ENCODE data around the gene RPL32.
A peak's percentile ranks its signal among the peaks of the same experiment; 100 is the strongest.
"Not testable (repeated sequence)": the region's sequence is repeated elsewhere in the genome, so short reads cannot be mapped to it uniquely, and the experiment has no call there.

Gene RPL32
- total RNA-seq, result 687 reads per million, percentile 99 among the genes with 10 or more reads in this experiment

DNA sequence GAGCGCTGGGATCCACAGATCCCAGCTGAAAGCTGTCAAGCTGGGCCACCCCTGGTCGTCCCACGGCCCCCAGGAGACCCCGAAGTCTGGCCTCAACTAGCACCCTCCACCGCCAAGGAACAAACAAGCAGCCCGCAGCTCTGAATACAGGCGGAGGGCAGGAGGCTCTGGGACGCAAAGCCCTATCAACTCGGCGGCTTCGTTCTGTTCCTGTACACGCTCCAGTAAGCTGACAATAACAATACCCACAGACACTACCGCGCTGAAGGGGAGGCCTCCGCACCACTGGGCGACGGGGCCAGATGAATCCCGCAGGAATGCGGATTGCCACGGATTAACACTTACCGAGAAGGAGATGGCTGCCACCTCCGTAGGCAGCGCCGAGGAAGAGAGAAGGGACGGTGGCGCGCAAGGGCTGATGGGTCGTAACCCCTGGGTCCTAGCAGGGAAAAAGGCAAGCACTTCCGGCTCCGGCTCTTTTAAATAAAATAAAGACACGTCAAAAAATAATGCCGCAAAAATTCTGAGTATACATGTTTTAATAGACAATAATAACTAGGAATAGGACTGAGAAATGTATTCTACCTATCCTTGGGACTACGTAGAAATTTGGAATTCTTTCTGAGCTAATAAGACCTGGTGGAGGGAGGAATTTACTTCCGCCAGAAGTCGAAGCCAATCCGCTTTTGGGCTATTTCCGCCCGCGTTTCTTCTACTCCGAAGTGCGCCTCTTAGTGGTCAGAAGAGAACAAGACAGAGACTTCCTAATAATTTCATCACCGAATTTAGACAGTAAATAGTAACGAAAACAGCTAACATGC, at the start of gene RPL32:
RPL32 (minus strand) TSS at position 417 of the 821 bp plus-strand sequence. CDS start 1,328 bp downstream, outside the sequence.
- DNase-seq, result peak; percentile 82

DNA sequence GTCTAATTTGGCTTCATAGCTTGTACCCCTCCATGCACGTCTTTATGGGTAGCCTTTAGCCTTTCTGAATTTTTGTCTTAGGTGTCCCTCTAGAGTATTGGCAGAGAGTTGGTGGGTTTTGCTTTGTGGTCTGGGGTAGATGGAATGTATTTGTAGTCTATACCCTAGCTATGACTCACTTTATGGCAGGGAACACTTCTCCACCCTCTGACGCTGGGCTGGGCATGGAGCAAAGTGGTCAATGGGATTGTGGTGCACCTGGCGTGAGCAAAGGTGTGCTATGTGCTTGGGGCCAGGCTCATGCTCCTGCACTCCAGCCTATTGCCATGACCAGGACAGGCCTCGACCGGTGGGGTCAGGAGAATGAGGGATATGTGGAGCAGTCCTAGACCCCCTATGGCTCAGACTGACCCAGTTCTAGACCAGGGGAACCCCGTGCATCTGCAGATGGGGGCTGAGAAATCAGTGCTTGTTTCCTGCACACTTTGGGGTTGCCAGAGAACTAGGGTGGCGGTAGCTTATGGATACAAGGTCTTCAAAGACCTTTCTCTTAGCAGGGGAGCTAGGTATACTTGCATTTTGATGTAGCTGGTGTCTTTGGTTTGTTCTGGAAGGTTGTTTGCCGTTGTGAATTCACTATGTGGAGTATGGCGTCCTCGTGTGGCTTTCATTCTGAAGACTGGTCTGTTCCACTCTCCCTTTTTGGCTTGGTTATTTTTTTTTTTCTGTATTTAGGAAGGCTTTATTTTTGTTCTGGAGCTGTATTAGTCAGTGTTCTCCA, 49.4 kb upstream of the RPL32 start:
- DNase-seq, result no peak

DNA sequence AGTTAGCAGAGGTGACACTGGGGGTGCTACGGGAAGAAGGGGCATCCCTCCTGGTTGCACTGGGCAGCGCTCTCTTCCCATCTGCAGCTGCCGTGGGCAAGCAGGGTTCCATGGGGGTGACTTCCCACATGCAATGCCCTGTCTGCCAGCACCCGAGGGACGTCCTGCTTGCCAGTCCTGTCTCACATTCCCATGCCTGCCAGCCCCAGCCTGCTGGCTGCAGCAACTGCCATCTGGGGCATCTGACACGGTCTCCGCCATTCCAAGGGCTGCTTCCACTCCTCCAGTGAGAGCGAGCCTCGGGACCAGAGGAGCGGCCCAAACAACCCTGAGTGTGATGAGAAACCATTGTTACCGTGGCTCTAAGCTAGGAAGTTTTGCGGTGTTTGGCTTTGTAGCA, 45.4 kb upstream of the RPL32 start:
- no peak for DNase-seq

DNA sequence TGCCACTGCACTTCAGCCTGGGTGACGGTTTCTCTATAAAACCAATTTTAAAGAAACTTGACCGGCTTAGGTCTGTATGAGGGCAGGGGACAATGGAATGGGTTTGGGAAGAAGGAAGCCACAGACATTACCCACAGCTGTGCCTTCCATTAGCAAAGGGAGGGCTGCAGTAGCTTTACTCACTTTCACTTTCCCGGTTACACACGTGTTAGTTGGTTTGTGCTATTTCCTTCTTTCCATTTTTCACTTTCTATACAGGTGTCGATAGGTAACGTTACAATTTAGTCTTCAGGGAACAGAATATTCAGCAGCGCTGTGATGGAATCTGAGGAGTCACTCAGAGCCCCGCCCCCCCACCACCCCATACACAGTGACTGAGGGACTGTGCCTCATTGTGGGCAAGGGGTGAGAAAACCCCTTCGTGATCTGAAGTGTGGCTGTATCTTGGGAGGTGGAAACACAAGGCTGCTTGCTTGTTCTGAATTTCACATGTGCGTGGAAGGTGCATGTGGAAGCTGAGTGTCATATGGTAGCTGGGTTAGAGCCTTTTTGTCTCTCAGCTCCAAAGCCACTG, 44.8 kb upstream of the RPL32 start:
- DNase-seq, result no peak

DNA sequence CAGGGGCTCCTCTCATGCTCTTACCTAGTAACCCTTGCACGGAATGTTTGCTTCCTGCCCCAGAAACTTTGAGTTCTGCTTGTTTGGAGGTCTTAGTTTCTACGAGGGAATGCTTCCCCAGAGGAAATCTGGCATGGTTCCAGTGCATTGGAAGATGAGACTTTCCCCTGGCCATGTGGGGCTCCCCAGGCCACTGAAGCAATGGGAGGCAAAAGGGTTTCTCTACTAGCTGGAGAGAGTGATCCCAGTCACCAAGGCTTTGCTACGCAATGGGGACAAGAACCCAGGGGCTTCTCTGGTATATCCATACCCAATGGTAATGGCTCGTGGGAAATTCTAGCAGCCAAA, 44.2 kb upstream of the RPL32 start:
- no peak for DNase-seq

DNA sequence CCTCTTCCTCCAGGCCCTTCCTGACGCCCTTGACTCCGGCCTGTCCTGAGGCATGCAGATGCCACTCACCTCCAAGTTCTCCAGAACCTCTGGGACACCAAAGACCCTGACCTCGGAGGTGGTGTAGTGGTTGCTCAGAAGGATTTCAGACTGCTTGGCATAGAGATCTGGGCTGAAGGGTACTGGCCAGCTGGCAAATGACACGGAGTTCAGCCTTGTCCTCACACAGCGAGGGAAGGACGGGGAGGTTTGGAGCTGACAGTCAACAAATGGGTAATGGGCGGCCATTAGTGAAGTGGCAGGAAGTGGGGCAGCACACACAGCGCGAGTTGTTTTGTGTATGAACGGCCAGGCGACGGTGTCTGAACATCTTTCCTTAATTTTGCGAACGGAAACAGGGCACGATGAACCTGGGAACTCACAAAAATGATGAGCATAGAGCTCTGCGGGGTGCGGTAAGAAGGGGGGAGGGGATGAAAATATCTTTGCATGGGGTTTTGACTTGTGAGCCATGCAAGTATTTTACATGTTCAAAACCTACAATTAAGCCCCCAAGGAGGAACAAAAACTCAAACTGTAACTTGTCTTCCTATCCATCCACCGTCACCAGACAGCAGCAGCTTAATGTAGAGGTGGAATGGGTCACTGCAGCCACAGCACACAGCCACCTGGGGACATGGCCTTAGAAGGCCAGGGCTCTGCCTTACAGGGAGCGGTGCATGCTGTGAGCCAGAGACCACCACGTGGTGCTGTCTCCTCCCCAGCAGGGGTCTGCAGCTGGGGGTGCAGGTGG, 43.6 kb upstream of the RPL32 start:
- DNase-seq, result no peak

DNA sequence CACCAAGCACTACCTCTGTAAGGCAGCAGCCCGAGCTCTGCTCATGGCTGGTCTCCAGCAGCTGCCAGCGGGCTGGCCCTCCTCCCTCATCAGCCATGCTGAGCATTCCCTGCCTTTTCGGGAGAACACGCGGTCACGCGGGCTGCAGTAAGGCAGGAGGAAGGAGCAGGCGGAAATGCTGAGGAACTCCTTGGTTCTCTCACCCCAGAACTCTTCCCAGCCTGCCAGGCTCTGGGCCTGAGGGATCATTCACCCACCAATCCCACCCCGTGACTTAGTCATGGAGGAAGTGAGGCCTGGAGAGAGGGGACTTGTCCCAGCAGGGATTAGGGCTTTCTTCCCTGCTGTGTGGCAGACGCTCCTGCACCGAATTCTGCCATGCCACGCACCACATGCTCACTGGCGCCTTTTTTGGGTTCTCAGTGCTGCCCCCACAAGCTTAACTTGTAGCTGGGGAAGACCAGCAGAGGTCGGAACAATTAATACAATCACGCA, 42.9 kb upstream of the RPL32 start:
- no peak for DNase-seq

DNA sequence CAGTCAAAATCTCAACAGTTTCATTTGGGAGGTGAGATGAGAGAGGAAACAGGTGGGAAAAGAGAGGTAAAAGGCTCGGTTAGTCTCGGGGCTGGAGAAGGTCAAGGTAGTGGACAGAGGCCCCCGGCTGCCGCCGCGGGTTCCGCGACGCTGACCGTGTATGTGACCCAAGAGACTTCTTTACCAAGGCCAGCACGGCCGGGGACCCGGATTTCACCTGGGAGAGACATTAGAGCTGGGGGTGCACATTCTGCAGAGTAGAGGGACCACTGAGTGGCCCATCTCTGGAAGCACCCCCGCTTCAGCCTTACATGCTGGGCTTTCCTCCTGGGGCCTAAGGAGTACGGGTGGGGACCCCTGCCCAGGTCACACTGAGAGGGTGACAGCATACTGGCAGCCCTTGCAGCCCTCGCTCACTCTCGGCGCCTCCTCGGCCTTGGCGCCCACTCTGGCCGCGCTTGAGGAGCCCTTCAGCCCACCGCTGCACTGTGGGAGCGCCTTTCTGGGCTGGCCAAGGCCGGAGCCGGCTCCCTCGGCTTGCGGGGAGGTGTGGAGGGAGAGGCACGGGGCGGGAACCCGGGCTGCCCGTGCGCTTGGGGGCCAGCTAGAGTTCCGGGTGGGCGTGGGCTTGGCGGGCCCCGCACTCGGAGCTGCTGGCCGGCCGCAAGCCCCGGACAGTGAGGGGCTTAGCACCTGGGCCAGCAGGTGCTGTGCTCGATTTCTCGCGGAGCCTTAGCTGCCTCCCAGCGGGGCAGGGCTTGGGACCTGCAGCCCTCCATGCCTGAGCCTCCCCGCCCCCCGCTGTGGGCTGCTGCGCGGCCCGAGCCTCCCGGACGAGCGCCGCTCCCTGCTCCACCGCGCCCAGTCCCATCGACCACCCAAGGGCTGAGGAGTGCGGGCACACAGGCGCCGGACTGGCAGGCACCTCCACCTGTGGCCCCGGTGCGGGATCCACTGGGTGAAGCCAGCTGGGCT, 41.3 kb upstream of the RPL32 start:
- DNase-seq, result no peak

DNA sequence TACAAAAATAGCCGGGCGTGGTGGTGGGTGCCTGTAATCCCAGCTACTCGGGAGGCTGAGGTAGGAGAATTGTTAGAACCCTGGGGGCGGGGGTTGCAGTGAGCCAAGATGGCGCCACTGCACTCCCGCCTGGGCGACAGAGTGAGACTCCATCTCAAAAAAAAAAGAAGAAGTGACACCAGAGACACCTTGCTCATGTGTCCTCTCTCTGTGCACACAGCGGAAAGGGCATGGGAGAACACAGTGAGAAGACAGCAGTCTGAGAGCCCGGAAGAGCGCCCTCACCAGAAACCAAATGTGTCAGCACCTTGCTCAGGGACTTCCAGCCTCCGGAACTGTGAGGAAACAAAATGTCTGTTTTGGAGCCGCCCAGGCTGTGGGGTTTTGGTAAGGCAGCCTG, 40.5 kb upstream of the RPL32 start:
- DNase-seq, result not testable (repeated sequence)

DNA sequence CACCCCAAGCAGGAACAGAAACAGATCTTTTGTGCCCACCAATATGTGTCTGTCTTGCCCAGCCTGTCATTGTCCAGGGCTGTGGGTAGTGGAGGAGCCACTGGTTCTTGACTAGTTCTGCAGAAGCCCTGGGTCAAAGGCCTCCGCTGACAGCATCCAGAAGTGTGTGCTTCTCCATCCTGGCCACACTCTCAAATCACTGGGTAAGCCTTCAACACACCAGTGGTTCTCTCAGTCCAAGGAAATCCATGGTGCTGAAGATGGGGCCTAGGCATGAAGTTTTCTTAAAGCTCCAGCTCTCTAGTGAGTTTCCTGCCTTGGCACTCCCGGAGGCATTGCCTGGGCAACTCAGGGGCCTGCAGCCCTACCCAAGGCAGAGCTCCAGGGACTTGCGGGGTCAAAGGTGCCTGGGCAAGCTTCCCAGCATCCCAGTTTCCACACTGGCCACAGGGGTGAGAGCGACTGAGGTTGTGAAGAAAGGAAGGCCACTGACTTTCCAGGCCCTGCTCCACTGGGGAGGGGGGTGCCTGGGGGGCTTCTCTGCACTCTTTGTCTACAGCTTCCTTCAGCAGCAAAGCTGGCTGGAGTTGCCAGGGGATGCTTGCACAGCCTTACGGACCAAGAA, 37.9 kb upstream of the RPL32 start:
- DNase-seq, result no peak

DNA sequence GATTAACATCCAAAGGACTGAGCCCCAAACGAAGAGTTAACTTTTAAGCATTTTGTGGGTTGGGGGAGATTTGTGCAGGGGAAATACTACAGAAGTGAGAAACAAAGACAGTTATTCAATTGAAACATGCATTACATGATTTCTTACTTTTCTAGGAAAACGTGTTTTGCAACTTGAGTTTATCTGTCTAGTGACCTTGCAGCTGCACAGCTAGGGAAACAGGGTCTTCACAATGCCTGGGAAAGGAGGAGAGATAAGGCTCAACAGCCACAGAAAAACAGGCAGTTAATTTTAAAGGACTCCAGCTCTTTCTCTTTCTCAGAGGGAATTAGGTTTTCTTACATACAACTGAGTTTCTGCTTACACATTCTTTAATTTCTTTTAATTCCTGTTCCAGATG, 37.4 kb upstream of the RPL32 start:
- DNase-seq, result not testable (repeated sequence)

DNA sequence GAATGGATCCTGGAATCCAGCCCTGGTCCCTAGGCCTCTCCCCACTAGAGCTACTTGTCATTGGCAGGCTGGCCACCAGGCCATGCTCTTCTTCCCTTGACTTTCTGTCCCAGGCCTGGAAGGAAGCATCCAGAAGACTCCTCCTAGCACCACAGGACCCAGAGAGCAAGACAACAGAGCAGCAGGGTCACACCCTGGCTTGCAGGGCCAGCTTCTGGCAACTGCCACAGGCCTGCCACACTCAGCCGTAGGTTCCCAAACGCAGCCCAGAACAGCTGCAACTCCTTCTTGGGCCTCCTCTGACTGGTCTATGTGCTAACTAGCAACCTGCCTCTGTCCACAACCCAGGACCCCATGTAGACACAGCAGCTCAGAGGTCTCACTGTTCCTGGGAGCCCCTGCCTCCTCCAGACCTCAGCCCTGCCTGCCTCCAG, 36.8 kb upstream of the RPL32 start:
- no peak for DNase-seq

DNA sequence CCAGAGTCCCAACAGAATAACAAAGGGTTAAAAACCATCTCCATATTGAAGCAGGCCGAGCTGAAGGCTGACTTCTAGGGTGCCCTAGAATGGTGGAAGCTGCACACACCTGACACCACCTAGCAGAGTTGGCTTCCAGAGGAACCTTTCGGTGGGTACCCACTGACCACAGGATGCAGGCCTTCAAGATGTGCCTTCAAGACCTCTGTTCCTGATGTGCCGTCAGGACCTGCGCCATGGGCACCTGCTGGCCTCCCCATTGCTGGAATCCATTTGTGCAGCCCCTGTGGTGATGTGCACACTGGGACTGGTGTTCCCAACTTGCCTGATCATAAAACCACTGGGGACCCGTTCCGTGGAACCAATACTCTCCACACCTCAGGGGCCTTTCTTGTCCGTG, 35.7 kb upstream of the RPL32 start:
- no peak for DNase-seq

DNA sequence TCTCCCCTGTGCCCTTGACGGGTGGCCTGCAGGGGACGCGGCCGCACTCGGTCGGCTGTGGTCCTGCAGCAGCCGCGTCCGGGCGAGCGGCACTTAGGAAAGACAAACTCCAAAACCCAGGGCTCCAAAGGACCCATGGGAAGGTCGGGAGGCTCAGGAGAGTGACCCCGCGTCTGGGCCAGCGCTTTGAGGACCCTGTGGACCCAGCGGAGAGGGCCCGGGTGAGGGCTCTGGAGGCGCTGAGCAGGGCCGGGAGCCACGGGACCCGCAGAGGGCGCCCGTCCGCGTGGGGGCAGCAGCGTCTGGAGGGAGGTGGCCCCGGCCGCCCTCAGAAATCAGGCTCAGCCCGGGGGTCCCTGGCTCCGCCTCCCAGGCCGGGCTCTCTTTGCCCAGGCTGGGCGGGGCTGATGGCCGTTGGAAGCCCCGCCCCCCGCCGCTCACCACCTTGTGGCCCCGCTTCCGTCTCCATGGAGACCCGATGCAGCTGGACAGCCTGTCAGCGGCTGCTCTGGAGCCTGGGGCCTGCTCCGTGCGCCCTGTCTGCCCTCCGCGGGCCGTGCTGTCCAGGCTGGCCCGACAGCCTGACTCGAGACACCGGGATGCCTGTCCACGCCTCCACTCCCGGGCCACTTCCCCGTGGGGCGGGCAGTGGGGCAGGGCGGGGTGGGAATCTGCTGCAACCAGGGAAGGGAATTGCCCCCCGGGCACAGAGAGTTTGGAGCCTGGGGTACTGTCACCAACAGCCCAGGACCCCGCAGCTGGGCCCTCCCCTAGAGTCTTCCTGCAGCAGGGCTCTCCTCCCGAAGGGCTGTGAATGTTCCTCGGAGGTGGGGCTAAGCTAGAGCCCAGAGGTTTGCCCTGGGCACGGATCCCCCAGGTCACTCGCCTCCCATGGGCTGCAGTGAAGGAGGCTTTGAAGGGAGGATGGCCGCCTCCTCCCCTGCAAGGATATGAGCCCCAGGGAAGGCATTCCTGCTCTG, 34.8 kb upstream of the RPL32 start:
- DNase-seq, result no peak

DNA sequence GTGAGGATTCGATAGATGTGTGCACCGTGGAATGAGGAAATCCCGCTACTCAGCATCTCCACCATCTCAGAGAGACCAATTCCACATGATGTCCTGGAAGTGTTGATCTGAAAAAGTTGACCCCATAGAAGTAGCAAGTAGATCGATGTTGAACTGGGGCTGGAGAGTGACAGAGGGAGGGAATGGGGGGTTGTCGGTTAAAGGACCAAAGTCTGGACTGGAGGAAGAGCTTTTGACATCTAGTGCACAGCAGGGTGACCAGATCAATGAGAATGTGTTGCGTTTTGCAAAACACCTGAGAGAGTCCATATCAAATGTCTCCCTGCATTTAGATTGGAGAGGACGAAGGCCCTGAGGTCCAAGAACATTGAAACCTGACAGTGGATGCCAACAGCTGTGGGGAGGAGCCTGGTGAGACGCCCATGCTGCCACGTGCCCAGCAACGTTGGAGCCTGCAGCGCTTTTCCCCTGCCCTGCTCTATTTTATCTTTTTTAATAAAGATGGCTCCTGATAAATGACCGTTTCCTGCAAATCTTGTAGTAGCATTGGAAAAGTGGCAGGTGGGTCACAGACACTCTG, 30.1 kb upstream of the RPL32 start:
- no peak for DNase-seq

DNA sequence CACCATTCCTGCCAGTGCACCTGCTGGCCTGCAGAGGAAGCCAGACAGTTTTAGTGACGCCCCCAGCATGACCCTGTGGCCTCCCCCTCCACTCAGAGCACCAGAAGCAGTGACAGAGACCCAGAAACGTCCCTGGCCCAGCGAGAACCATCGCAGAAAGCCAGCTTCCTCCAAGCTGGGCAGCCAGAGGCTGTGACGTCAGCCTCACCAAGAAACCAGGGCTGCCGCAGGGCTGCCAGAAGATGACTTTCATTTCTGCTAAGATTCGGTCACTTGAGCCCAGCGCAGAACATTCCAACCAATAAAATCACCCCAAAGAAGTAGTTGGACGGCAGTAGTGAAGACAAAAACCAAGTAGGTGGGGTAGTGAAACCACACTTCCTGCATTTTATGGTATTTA, 29.6 kb upstream of the RPL32 start:
- no peak for DNase-seq

DNA sequence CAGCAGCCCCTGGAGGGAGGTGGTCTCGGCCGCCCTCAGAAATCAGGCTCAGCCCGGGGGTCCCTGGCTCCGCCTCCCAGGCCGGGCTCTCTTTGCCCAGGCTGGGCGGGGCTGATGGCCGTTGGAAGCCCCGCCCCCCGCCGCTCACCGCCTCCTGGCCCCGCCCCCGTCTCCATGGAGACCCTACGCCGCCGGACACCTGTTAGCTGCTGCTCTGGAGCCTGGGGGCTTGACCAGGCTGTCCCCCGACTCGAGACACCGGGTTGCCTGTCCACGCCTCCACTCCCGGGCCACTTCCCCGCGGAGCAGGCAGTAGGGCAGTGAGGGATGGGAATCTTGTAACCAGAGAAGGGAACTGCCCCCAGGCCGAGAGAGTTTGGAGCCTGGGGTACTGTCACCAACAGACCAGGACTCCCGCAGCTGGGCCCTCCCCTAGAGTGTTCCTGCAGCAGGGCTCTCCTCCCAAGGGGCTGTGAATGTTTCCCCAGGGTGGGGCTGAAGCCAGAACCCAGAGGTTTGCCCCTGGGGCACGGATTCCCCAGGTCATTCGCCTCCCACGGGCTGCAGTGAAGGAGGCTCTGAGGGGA, 27.8 kb upstream of the RPL32 start:
- no peak for DNase-seq

Measured in effector CD4-positive, alpha-beta T cell (primary cell).